Measurements from ENCODE around the gene ATP4B. TPM values are rescaled to one million over a fixed set of nuclear protein-coding genes. Genes with fewer than 3 reads are reported as not detected.

ATP4B gene
- total RNA-seq, 6 experiments from 2014 or later = not detected

GRCh38 chr13:113650731-113651148, 7.3 kb downstream of the ATP4B start:
- ATAC-seq = no peak
- Histone ChIP-seq H3K4me3 (no peak overlapping the region), H3K36me3 (no peaks in the 10 kb centered on the region), H3K27me3 (no peaks in the 10 kb centered on the region), H3K27ac (no peak overlapping the region), H3K4me1 (peaks cover 0 to 19% (median 6%) of the 10 kb centered on the region in 4 donors), H3K9me3 (no peaks in the 10 kb centered on the region)
- 97% methylated on average over 12 of the region's 16 CpGs for WGBS (ENCODE audit: insufficient coverage, low coverage, low lambda C conversion rate, missing lambda C conversion rate)
- intact Hi-C loops (cut with DNase I) = no loop called here
- no peak for TF ChIP-seq CTCF (IDR thresholded peaks at IDR 0.05)
- no peak for TF ChIP-seq POLR2A (IDR thresholded peaks at IDR 0.05)
- peak in 2 of 3 donors; percentile 26 to 40 for DNase-seq

GRCh38 chr13:113650275-113650674, 7.7 kb downstream of the ATP4B start:
- intact Hi-C loops (cut with DNase I) = no loop called here
- DNase-seq (peak in 2 of 3 donors; percentile 27 to 37), ATAC-seq (no peak)
- Histone ChIP-seq H3K4me1 (peaks cover 0 to 20% (median 6%) of the 10 kb centered on the region in 4 donors), H3K27me3 (no peaks in the 10 kb centered on the region), H3K9me3 (no peaks in the 10 kb centered on the region), H3K4me3 (no peak overlapping the region), H3K27ac (no peak overlapping the region), H3K36me3 (no peaks in the 10 kb centered on the region)
- WGBS (ENCODE audit: insufficient coverage, low coverage, low lambda C conversion rate, missing lambda C conversion rate) = 80% methylated on average over 5 of the region's 15 CpGs
- no peak for TF ChIP-seq CTCF (IDR thresholded peaks at IDR 0.05)
- TF ChIP-seq POLR2A (IDR thresholded peaks at IDR 0.05) = no peak

GRCh38 chr13:113649212-113649611, 8.8 kb downstream of the ATP4B start:
- intact Hi-C loops (cut with DNase I) = no loop called here
- ATAC-seq = no peak
- Histone ChIP-seq H3K4me3 (no peak overlapping the region), H3K9me3 (no peaks in the 10 kb centered on the region), H3K4me1 (peaks cover 0 to 24% (median 6%) of the 10 kb centered on the region in 4 donors), H3K27ac (no peak overlapping the region), H3K36me3 (no peaks in the 10 kb centered on the region), H3K27me3 (no peaks in the 10 kb centered on the region)
- peak in 2 of 3 donors; percentile 32 to 43 for DNase-seq
- WGBS (ENCODE audit: insufficient coverage, low coverage, low lambda C conversion rate, missing lambda C conversion rate) = 86% methylated on average over 11 of the region's 17 CpGs
- TF ChIP-seq CTCF (IDR thresholded peaks at IDR 0.05) (no peak), POLR2A (IDR thresholded peaks at IDR 0.05) (no peak)

GRCh38 chr13:113648216-113648610, 9.8 kb downstream of the ATP4B start:
- 81% methylated on average over 8 of the region's 13 CpGs for WGBS (ENCODE audit: insufficient coverage, low coverage, low lambda C conversion rate, missing lambda C conversion rate)
- intact Hi-C loops (cut with DNase I) = no loop called here

More at GRCh38 chr13:113648216-113648610, 9.8 kb downstream of the ATP4B start:
- no peaks in the 10 kb centered on the region for H3K36me3 ChIP-seq
- H3K4me1 ChIP-seq = peaks cover 0 to 24% (median 6%) of the 10 kb centered on the region in 4 donors
- TF ChIP-seq POLR2A (IDR thresholded peaks at IDR 0.05) (no peak), CTCF (IDR thresholded peaks at IDR 0.05) (no peak)
- ATAC-seq = no peak
- H3K4me3 ChIP-seq = no peak overlapping the region
- H3K9me3 ChIP-seq = no peaks in the 10 kb centered on the region
- H3K27ac ChIP-seq = peak overlapping the region in 1 of 3 donors; percentile 55
- peak in 2 of 3 donors; percentile 44 to 53 for DNase-seq
- no peaks in the 10 kb centered on the region for H3K27me3 ChIP-seq
